GM19099 (cell line): ENCODE results near the gene USP54.

Experiments
- POLR2A ChIP-seq: IDR thresholded peaks from 3 replicates; pipeline ENCODE4 v1.6.1; 2011; ENCODE audit warnings: low read depth; ENCODE audit not compliant: insufficient read length; ENCODE audit errors: extremely low read depth

The USP54 gene

DNA sequence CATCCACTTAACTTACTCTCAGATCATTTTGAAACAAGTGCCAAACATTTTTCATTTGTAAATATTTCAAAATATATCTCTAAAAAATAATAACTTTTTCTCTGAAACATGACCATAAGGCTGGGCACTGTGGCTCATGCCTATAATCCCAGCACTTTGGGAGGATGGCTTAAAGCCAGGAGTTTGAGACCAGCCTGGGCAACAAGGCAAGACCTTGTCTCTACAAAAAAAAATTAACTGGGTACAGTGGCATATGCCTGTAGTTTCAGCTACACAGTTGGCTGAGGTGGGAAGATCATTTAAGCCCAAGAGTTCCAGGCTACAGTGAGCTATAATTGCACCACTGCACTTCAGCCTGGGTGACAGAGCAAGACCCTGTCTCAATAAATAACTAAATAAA, 36.4 kb downstream of the USP54 start:
- no peak for TF ChIP-seq POLR2A

DNA sequence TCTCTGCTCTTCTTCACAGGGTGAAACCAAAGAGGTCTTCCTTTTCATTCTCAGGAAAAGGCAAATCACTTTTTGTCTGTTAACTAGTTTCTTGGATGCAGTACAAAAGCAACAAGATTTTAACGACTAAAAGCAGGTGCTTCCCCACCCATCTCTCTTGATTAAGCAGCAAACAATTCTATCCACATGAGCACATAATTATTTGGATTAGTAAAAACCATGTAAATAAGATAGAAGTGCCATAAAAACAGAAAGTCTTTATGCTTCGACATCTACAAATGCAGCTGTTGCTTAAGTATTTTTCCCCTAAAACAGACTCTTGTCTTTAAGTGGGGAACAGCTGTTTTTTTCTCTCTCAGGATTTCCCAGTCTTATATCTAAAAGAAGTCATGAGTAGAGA, 37.4 kb downstream of the USP54 start:
- TF ChIP-seq POLR2A = no peak

DNA sequence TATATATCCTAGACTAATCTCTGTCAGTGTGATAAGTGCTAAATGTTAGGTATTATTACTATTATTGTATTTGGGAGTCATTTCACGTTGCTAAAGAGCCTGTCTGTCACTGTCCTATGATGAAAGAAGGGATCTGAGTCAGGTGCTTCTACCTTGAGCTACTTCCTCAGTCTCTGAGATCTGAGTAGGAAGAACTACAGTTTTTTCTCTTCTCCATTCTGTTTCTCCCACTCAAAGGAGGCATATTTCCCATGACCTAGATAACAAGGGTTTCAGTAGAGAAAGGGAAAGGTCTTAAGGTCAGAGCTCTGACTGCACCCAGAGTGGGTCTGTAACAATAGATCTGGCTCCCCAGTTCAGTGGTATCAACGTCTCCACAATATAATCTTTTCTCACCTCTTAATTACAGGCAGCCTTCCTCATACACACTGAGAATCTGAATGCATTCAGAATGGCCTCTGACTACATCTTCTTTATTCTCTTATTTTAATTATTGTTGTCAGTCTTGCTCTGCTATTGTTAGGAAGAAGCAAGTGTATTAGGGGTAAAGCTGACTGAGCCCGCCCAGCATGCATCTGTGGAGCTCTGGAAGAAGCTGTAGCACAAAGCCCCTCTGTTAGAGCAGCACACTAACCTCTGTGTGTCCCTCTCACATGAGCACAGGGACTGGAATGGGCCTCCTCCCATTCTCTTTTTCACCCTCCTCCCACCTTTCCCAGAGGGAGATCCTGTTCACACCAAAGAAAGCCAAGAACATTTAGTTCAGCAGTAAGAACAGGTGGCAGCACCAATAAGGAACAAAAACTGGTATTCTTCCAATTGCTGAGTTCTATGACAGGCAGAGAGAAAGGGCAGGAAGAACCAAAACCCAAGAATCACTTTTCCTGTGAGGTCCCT, 38.1 kb downstream of the USP54 start:
- TF ChIP-seq POLR2A = no peak

DNA sequence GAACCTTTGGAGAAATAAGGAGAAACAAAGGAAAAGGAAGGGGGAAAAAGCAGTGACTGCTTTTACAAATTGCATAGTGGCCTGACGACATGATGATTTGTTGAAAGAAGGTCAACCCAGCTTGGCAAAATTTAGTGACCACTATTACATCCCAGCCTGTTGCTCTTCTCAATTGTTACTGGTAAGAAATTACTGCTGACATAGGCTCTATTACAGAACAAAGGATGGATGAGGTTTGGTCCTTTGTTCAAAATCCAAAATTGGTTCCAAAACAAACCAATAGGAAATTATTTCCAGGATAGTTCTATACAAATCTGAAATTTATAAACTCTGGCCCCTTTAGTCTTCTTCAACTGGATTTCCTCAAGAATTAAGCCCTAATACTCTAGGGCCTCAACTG, 39.6 kb downstream of the USP54 start:
- TF ChIP-seq POLR2A = no peak

DNA sequence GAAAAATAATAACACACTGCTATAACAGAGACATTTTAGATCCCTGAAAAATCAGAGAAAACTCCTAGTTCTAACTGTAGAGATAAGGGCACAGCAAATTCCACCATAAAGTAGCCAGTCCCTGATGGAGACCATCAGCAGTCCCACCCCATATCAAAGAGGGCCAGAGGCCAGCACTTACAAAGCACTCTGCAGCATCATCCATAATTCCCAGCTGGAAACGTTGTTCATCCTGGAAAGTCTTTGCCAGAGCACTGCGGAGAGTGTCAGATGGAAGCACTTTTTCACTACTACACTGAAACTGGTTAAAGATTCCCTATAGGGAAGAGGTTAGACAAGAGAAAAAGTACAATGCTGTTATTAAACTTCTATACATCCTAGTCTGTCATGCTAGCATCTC, 45.8 kb downstream of the USP54 start:
- TF ChIP-seq POLR2A = no peak

DNA sequence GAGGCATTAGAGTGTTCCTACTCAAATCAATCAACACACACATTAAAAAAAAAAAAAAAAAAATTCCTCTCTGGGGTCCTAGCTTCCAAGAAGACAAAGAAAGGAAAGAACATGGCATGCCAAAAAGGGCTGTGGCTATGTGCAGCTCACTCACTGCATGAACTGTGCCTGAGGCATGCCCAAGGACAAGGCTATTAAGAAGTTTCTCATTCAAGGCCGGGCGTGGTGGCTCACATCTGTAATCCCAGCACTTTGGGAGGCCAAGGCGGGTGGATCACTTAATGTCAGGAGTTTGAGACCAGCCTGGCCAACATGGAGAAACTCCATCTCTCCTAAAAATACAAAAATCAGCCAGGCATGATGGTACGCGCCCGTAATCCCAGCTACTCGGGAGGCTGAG, 53.4 kb downstream of the USP54 start:
- TF ChIP-seq POLR2A = no peak

DNA sequence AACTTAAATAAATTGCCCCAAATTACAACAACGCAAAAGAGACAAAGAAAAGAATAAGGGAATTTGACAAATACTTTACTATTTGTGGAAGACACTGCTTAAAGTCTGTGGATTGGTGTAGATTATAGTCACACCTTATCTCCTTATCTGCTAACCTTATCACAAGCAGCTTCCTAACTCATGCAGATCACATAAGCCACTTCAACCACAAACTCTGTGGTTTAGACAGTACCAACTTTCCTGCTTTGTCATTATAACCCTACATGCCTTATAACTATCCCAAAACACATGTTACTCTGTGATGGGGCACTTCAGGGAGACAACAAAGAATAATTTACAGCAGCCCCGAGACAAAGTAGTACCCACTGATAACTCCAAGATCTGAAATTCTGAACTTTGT, 53.9 kb downstream of the USP54 start:
- TF ChIP-seq POLR2A = no peak

DNA sequence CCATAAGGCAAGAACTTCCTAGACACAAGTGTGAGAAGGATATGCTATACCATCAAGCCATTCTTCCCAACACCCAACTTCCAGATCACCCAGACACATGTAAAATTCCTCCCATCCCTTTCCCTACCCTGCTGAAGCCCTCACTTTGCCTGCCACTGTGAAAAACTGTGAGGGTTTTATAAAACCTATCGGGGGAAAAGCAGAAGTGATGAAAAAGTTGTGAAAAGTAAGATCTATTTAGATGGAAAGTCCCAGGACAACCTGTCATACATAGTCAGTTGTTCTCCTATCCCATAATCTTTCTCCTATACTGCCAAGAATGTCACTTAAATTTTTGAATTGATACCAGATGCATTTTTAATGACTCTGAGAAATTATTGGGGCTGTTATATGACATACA, 56.3 kb downstream of the USP54 start:
- no peak for TF ChIP-seq POLR2A

DNA sequence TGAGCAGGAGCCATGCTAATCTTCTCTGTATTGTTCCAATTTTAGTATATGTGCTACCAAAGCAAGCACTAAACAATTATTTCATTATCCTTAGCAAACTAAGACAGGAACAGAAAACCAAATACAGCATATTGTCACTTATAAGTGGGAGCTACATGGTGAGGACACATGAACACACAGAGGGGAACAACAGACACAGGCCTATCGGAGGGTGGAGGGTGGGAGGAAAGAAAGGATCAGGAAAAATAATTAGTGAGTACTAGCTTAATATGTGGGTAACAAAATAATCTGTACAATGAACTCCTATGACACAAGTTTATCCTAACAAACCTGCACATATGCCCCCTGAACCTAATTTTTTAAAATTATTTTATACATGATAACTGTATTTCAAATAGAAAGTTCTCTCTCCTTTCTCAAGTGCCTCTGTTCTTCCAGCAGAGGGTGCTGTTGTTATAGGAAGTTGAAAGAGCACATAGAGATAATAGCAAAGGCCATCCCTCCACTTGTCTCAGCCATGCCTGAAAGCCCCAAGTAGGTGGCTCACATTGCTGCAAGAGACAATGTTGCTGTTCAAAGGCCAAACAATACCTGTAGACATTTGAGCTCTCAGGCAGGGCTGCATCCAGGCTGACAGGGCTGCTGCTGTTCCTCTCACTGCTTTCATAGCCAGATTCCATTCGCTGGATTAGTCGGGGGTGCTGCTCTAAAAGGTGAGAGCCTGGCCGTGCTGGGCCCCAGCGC, 61.9 kb downstream of the USP54 start:
- no peak for TF ChIP-seq POLR2A

DNA sequence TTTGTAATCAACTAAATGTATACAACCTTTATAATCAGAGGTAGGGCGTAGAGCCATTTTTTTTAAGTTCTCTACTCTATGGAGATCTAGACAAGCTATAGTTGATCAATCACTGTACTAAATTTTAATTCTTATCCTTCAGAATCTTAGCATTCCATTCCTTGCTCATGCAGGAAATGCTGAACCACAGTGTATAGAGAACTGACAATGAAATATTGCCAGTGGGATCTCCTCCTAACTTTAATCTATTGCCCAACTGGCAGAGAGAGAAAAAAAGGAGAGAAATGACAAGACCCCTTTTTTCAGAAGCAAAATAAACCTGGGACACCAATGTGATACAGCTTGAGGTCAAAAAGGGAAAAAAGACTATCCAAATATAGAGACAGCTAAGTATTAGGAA, 68.9 kb downstream of the USP54 start:
- no peak for TF ChIP-seq POLR2A

DNA sequence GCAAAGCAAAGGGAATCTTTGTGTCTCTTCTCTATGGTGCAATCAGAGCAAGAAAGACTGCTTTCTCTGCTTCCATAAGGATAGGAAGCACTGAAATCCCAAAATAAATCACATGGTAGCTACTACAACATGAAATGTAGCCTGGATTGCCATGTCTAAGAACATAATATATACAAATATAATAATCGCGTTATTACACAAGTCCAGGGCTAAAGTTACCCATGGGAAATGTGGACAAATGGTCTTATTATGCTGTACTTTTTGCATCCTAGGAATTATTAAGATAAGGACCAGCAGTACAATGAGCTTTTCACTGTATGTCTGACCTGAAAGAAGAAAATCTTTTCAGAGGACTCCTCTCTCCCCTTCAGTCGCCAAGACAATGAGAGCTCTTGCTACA, 71.8 kb downstream of the USP54 start:
- TF ChIP-seq POLR2A = no peak

DNA sequence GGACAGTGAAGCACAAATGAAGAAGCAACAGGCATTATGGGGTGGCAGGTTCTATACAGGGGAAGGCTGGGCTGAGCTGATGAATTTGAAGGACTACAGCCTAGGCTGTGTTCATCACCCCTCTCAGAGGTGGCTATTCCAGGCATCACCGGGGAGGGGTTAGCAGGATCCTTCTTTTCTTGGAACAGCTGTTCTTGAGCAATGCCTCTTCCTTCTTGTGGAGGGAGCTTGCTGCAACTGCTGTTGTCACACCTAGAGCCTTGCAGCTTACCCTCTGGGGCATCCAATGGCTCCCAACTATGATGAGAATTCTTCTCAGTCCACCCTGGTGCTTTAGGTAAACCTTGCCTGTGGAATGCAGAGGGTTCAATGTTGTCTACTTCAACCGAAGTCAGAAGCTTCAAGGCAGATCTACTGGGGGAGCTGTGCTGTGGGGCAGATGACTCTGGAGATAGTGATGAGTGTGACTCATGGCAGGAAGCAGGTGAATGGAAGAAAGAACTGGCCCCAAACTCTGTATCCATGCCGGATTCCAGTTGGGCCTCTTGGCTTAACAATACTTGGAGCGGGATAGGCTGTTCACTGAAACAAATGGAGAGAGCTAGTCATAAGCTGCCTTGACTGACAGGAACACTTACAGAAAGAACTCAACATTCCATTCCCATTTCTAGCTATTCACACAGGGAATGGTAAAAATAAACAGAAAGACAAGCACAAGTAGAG, 73.8 kb downstream of the USP54 start:
- no peak for TF ChIP-seq POLR2A

DNA sequence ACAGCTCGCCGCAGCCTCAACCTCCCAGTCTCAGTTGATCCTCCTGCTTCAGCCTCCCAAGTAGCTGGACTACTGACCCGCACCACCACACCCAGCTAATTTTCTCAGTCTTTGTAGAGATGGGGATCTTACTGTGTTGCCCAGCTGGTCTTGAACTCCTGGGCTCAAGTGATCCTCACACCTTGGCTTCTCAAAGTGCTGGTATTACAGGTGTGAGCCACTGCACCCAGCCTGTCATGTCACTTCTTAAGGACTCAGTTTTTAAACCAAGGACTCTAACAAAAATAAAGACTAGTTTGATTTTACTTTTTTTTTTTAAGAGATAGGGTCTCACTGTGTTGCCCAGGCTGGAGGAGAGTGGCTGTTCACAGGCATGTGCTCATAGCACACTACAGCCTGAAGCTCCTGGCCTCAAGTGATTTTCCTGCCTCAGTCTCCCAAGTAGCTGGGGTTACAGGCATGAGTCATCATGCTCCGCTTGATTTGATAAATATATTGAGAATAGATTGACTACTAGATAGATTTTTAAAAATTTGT, 78.9 kb downstream of the USP54 start:
- no peak for TF ChIP-seq POLR2A

DNA sequence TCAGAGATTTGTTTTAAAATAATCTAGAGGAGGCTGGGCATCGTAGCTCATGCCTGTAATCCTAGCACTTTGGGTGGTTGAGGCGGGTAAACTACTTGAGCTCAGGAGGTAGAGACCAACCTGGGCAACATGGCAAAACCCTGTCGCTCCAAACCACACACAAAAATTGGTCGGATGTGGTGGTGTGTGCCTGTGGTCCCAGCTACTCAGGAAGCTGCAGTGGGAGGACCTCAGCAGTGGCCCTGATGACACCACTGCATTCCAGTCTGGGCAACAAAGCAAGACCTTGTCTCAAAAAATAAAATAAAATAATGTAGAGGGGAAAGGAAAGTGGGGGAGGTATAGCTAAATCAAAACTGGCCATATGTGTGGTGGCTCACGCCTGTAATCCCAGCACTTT, 81.4 kb downstream of the USP54 start:
- TF ChIP-seq POLR2A = no peak

DNA sequence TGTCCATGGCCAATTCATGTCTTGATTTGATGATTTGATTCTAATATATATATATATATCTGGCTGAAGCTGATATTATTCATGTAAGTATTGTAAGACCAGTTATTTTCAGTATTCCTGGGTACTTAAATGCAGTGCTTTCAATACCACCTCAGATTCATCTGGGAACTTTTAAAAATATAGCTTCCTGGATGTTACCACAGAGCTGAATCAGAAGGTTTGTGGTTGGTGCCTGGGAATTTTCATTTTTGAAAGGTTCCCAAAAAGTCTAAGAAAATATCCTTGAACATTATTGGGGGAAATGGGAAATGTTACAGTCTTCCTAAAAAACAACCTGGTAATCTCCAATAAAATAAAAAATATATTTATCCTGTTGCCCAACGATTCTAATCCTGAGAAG, 84.7 kb downstream of the USP54 start:
- no peak for TF ChIP-seq POLR2A

DNA sequence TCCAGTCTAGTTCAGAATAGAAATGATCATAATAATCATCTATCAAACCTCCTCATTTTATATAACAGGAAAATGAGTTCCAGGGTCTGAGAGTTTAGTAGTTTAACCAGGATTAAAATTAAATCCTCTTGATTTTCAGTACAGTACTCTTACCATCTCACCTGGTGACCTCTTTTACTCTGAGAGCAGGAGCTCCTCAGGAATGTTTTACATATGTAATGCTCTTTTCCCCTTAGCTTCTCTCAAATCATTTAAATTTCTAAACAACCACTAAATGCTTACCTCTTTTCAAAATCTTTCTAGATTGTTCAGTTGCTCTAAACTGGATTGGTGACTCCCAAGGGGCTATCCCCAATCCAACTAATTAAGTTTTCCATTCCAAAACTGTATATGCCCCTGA, 85.1 kb downstream of the USP54 start:
- TF ChIP-seq POLR2A = no peak

DNA sequence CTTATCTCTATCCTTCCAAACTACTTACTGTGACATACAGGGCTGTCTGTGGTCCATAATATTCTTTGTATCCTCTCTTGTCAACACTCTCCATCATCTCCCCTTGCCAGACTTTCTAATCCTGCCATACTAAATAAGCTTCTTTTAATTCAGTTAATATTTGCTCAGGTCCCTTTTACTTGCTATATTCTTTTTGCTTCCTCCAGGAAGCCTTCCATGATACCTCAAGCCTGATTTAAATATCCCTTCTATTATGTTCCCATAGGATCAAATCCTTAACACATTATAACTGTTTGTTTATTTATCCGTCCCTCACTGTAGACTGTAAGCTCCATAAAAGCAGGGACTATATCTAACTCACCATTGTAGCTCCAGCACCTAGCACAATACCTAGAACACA, 88.1 kb downstream of the USP54 start:
- TF ChIP-seq POLR2A = no peak
